HCT116 (cell line): Measurements from ENCODE around the gene NCOA1.
"Not testable (repeated sequence)": the region's sequence is repeated elsewhere in the genome, so short reads cannot be mapped to it uniquely, and the experiment has no call there.

Source experiments
- CTCF ChIP-seq, 3 experiments: fragments of 200-600 bp in 1 of 3; sonication (generic) in 1 of 3; IDR thresholded peaks in 2 of 3; conservative IDR thresholded peaks in 1 of 3; 2 replicates each; pipeline ENCODE4 v1.5.1; 2012 to 2017; ENCODE audit warnings: low read depth in 2 of 3, low read length in 2 of 3, antibody characterized with exemption in 1 of 3, borderline replicate concordance in 1 of 3, control low read depth in 1 of 3, mild to moderate bottlenecking in 1 of 3, mixed read lengths in 1 of 3, mixed run types in 1 of 3, moderate library complexity in 1 of 3; ENCODE audit not compliant: insufficient read depth in 1 of 3
- POLR2A ChIP-seq: IDR thresholded peaks from 2 replicates; pipeline ENCODE4 v1.7.0; 2011; ENCODE audit warnings: borderline replicate concordance; ENCODE audit not compliant: insufficient read depth, insufficient read length; ENCODE audit errors: extremely low read depth
- RAD21 ChIP-seq: IDR thresholded peaks from 2 replicates; pipeline ENCODE4 v1.6.1; 2012; ENCODE audit warnings: low read depth, mild to moderate bottlenecking
- REST ChIP-seq: IDR thresholded peaks from 2 replicates; pipeline ENCODE4 v1.6.1; 2012; ENCODE audit warnings: low read depth
- YY1 ChIP-seq: IDR thresholded peaks from 2 replicates; pipeline ENCODE4 v1.6.1; 2011; ENCODE audit warnings: low read length, low read depth, moderate library complexity, mild to moderate bottlenecking; ENCODE audit not compliant: insufficient replicate concordance; ENCODE audit errors: extremely low read depth
- ZNF274 ChIP-seq: fragments of 200-500 bp; sonication (Bioruptor generic); IDR thresholded peaks from 2 replicates; pipeline ENCODE4 v1.6.1; 2014; ENCODE audit warnings: mild to moderate bottlenecking, low read depth, low read length, inconsistent platforms

- TF ChIP-seq REST; CTCF (IDR thresholded peaks at IDR 0.05 in 2 of 3, conservative IDR thresholded peaks at IDR 0.05 in 1 of 3; ENCODE audit: borderline replicate concordance in 1 of 3, insufficient read depth in 1 of 3, low read depth in 2 of 3, low read length in 2 of 3); POLR2A; ZNF274; YY1; RAD21: not testable (repeated sequence)
Measured at GRCh38 chr2:24678066-24678465, 187.0 kb downstream of the NCOA1 start.
